Glutamatergic neuron (in vitro differentiated cells): ENCODE data around the gene RAB3C. TPM values are rescaled to one million over a fixed set of nuclear protein-coding genes. Genes with fewer than 3 reads are reported as not detected.

Experiments
- DNase-seq: peaks from one replicate; pipeline ENCODE4 v3.0.0; 2022
- H3K27ac Mint-ChIP-seq: one replicate; pipeline ENCODE4 v1.8.0; 2020; ENCODE audit warnings: mild to moderate bottlenecking, mixed read lengths, inconsistent platforms; ENCODE audit not compliant: unreplicated experiment
- H3K27me3 Mint-ChIP-seq: one replicate; pipeline ENCODE4 v1.8.0; 2020; ENCODE audit warnings: mild to moderate bottlenecking, moderate library complexity, mixed read lengths, inconsistent platforms; ENCODE audit not compliant: unreplicated experiment
- H3K36me3 Mint-ChIP-seq: one replicate; pipeline ENCODE4 v1.8.0; 2020; ENCODE audit warnings: mild to moderate bottlenecking, mixed read lengths, inconsistent platforms; ENCODE audit not compliant: unreplicated experiment
- H3K4me1 Mint-ChIP-seq: one replicate; pipeline ENCODE4 v1.8.0; 2020; ENCODE audit warnings: mild to moderate bottlenecking, low read depth, mixed read lengths, inconsistent platforms; ENCODE audit not compliant: unreplicated experiment
- H3K4me3 Mint-ChIP-seq: one replicate; pipeline ENCODE4 v1.8.0; 2020; ENCODE audit warnings: mild to moderate bottlenecking, mixed read lengths, inconsistent platforms; ENCODE audit not compliant: unreplicated experiment
- H3K9me3 Mint-ChIP-seq: one replicate; pipeline ENCODE4 v1.8.0; 2020; ENCODE audit warnings: mild to moderate bottlenecking, moderate library complexity, mixed read lengths, inconsistent platforms; ENCODE audit not compliant: unreplicated experiment
- CTCF ChIP-seq: fragments of 200-600 bp; sonication (generic); IDR thresholded peaks from one replicate; pipeline ENCODE4 v1.5.0; 2021; ENCODE audit not compliant: partially characterized antibody, unreplicated experiment
- total RNA-seq: library from RNA; stranded (reverse); fragmentation: NEBNext Ultra II Directional; extraction: Animal tissue kit (Norgen Biotek cat#: 25700); gene quantifications from one replicate; pipeline ENCODE4 v1.2.1, GENCODE V29; 2021; ENCODE audit not compliant: unreplicated experiment

Gene RAB3C
- total RNA-seq, 1 donor from 2014 or later = 36.2 TPM

- Mint-ChIP-seq H3K27ac (peak overlapping the region; percentile 67), H3K4me3 (peak overlapping the region; percentile 7), H3K9me3 (no peaks in the 10 kb centered on the region), H3K36me3 (no peaks in the 10 kb centered on the region), H3K4me1 (peaks cover 6% of the 10 kb centered on the region), H3K27me3 (no peaks in the 10 kb centered on the region)
- DNase-seq = no peak
- TF ChIP-seq CTCF = no peak
Observed at GRCh38 chr5:58818465-58818864, 235.6 kb downstream of the RAB3C start.

GRCh38 chr5:58825441-58825840 is 242.6 kb downstream of the RAB3C start:
- no peaks in the 10 kb centered on the region for H3K36me3 Mint-ChIP-seq
- H3K9me3 Mint-ChIP-seq = no peaks in the 10 kb centered on the region
- H3K4me3 Mint-ChIP-seq = no peak overlapping the region
- peaks cover 1% of the 10 kb centered on the region for H3K27me3 Mint-ChIP-seq
- peaks cover 10% of the 10 kb centered on the region for H3K4me1 Mint-ChIP-seq
- H3K27ac Mint-ChIP-seq = no peak overlapping the region
- no peak for TF ChIP-seq CTCF
- no peak for DNase-seq

GRCh38 chr5:58825899-58826298 is 243.0 kb downstream of the RAB3C start:
- no peak for TF ChIP-seq CTCF
- DNase-seq = no peak

GRCh38 chr5:58827463-58827862 is 244.6 kb downstream of the RAB3C start:
- no peaks in the 10 kb centered on the region for H3K36me3 Mint-ChIP-seq
- H3K27me3 Mint-ChIP-seq = peaks cover 1% of the 10 kb centered on the region
- peaks cover 10% of the 10 kb centered on the region for H3K4me1 Mint-ChIP-seq
- TF ChIP-seq CTCF = no peak
- no peak for DNase-seq
- no peak overlapping the region for H3K4me3 Mint-ChIP-seq
- H3K27ac Mint-ChIP-seq = no peak overlapping the region
- no peaks in the 10 kb centered on the region for H3K9me3 Mint-ChIP-seq

More at GRCh38 chr5:58825899-58826298, 243.0 kb downstream of the RAB3C start:
- no peak overlapping the region for H3K27ac Mint-ChIP-seq
- H3K36me3 Mint-ChIP-seq = no peaks in the 10 kb centered on the region
- H3K4me1 Mint-ChIP-seq = peaks cover 10% of the 10 kb centered on the region
- peaks cover 1% of the 10 kb centered on the region for H3K27me3 Mint-ChIP-seq
- H3K4me3 Mint-ChIP-seq = no peak overlapping the region
- no peaks in the 10 kb centered on the region for H3K9me3 Mint-ChIP-seq

- no peak for DNase-seq
- TF ChIP-seq CTCF = no peak
- H3K4me1 Mint-ChIP-seq = peaks cover 10% of the 10 kb centered on the region
- peaks cover 1% of the 10 kb centered on the region for H3K27me3 Mint-ChIP-seq
- H3K36me3 Mint-ChIP-seq = no peaks in the 10 kb centered on the region
- no peak overlapping the region for H3K4me3 Mint-ChIP-seq
- no peaks in the 10 kb centered on the region for H3K9me3 Mint-ChIP-seq
- peak overlapping the region; percentile 70 for H3K27ac Mint-ChIP-seq
Observed at GRCh38 chr5:58828258-58828657, 245.4 kb downstream of the RAB3C start.
